CD4-positive, alpha-beta T cell treated with Interleukin-4 for 1 hour (primary cell): ENCODE data around the gene SEMA5B.

Source experiments
- DNase-seq, 2 donors: peaks; one replicate each; pipeline ENCODE4 v3.0.0-alpha.2; 2020 to 2022

The SEMA5B gene

DNA sequence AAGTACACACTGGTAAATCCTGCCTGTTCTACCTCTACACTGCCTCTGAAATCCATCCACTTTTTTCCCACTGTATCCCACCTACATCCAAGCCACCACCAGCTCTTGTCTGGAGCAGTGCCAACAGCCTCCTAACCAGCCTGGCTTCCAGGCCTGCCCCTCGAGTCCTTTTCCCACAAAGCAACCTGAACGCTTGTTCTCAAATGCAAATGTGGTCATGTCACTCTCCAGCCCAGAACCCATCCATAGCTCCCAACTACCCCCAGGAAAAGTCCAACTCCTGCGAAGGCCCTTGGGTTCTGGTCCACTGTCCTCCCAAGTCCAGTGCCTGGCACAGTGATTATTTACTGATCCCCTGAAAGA is 83.8 kb downstream of the SEMA5B start:
- no peak for DNase-seq

DNA sequence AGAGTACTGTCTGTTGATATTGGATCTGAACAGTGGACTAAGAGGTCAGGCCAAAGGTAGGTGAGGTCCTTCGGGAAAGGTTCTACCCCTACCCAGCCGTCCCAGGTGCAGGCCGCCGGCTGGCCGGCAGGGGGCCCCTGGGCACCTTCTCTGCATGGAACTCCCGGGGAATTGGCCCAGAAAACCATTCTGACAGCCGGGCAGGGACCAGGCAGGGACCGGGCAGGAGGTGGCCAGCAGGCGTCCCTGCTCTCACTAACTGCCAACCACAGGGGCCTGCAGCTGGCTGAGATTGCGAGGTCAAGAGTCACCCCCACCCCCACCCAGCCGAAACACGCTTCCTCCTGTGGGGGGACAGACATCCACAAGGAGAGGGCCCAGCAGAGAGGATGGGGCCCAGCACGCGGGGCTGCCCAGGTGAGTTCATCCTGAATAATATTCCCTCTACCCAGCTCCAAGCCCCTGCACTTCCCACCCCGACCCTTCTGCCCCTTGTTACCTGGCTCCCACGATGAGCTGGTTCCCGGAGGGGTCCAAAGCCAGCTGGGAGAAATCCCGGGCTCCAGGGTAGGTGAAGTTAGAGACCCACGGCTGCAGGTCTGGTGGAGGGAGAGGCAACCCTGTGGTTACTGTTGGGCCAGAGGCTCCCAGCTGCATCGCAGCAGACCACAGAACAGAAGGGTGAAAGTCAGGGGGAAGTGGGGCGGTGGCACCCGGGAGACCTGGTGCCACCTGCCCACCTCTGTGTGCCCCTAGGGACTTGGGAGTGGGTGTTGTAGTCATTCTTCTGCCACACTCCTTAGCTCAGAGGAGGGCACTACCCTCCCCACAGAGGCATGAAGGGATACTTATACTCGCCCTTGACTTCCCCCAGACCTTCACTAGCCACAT is 84.4 kb downstream of the SEMA5B start:
- no peak for DNase-seq

DNA sequence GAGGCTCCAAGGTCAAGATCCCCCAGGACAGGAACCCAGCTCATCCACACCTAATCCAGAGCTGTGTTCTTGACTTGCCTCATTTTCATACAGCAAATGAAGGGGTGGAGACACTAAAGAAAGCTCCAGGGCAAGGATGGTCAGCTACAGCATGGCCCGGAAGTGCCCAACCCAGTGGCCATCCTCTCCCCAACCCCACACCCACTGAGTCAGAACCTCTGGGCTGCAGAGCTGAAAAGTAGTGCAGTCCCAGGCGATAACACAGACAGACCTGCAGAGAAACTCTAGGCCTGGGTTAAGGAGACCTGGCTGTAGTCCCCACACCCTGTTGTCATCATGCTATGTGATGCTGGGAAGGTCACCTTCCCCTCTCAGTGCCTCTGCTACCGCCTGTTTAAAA is 85.3 kb downstream of the SEMA5B start:
- no peak for DNase-seq

DNA sequence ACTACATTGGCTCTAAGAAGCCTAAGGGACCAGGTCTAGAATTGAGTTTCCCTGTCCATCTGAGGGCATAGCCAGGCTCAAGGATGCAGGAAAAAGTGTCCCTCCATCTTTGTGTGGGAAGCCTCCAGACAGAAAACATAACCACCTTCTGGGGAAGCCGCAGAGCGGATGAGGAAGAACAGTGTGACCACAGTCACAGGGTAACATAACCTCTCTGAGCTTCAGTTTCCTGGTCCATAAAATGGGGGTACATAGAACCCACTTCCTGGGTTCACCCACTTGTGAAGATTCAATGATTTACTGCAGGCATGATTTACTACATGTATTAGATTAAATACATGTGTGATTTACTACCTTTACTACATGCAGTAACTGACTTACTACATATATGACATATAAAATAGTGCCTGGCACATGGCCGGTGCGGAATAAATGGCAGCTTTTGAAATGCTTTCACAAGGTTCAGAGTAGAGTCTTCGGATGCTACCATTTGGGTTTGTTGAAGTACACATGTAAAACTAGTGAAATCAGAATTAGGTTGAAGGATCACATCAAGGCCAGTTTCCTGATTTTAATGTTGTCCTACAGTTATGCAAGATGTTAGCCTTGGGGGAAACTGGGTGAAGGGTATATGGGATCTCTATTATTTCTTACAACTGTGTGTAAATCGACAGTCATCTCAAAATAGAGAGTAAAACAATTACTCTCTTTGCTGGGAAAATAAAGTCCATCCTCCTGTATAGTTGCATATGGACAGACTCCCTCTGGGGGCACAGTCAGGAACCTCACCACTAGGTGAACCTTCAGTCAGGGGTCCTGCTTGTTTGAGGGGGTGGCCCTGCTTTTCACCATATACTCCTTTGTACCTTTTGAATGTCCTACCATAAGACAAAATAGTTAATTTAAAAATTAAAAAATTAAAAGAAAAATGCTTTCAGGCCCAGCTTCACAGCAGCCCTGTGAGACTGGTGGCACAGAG is 86.0 kb downstream of the SEMA5B start:
- peak in 1 of 2 donors; percentile 23 for DNase-seq

DNA sequence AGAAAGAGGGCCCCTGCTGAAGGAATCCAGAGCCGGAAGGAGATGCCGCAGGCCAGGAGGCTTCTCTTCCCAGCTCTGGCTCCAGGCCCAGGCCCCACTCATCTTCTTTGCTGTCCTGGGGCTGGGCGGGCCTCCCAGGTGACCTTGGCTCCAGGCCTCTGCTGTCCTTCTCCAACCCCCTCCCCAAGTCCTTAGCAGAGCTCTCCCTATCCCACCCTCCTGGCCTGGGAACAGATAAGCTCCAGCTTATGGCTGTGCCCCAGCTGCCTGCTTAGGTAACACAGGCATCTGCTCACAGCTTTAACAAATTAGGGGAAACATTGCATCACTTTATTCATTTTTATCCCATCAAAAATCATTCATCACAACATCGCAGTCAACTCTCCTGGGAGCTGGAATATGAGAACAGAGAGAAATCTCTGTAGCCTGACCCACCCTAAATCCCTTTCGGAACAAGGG is 86.9 kb downstream of the SEMA5B start:
- no peak for DNase-seq

DNA sequence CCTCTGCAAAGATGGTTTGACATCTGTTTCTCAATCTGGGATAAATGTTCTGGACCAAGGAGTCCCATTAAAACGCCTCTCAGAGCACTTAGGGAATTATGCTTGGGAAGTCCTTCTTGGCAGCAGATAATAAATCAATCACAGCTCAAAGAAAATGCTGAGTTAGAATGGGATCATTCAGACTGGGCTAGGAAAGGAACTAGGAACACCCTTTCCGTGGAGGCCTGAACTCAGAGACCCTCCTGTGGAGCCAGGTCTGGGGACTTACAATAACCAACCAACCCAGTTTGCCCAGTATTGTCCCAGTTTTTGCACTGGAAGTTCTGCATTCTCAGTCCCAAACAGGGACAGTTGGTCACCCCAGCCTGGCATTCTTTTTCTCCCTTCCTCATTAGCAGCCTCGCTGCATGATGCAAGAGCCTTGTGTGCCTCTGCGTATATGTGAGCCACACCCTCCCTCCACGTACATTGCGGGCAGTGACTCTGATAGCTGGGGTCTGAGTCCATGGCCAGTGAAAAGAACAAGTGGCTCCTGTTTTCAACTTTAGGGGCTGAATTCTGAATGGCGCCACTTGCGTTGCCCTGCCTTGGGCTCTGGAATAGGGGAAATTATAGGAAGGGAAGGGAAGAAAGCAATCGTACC is 88.7 kb downstream of the SEMA5B start:
- peak in 1 of 2 donors; percentile 65 for DNase-seq

DNA sequence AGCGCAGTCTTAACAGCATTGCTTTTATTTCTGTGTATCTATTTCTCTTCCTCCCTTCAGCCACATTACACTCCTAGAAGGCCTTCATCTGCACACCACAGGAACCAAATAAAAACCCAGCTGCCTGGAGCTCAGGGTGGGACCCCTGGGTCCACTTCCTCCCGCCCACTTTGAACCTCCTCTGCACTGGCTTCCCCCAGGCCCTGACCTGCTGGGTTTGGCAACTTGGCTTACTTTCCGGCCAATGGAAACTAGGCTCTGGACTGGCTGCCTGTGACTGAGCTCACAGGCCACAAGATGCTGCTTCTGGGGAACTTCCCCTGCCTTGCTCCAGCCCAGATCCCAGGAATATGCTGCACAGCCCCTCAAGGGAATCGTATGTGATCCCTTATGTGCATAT is 89.8 kb downstream of the SEMA5B start:
- no peak for DNase-seq

DNA sequence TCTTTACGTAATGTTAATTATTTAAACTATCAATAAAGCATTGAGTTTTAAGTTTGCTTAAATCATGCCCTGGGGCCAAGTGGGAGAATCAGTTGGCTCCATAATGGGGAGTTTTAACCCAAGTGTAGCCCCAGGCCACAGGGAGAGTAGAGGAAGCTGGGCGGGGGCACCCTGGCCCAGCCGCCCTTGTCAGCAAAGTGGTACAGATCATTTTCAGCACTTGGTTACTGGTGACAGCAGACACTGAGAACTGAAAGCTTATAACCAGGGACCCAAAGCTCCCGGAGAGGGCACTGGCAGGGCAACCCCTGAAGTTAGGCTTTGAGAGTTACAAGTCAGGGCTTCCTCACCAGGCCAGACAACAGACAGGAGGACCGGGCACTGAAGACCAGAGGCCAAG is 90.6 kb downstream of the SEMA5B start:
- no peak for DNase-seq

DNA sequence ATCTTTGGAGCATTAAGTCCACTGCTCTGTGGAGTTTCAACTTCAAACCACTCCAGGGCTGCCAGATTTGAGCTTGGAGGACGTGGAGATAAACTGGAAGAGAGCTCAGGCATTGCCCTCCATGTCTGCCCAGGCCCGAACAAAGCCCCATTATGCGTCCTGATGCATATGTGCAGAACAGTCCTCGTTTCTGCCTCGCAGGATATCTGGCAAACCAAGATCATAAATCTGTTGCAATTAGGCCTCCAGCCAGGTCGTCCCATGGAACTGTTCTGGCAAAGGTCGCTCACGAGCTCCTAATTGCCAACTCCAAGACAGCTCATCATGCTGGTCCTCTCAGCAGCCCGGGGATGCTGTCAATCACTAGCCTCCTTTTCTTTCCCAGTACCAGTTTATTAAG is 91.2 kb downstream of the SEMA5B start:
- DNase-seq, result no peak

DNA sequence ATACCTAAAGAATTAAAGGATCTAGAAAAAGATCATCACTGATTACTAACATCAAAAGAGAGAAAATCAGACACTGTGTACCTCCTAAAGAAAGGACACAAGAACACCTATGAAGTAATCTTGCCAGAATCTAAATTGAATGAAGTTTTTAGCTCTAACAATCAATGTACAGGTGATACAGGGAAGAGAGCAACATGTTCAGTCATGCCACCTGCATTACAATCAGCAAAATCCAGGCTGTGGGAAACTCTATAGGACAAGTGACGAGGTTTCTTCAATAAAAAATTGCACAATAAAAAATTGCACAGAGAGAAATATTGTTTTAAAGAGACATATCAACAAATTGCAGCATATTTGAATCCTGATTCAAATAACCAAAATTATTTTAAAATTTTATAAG is 93.3 kb downstream of the SEMA5B start:
- DNase-seq, result no peak

DNA sequence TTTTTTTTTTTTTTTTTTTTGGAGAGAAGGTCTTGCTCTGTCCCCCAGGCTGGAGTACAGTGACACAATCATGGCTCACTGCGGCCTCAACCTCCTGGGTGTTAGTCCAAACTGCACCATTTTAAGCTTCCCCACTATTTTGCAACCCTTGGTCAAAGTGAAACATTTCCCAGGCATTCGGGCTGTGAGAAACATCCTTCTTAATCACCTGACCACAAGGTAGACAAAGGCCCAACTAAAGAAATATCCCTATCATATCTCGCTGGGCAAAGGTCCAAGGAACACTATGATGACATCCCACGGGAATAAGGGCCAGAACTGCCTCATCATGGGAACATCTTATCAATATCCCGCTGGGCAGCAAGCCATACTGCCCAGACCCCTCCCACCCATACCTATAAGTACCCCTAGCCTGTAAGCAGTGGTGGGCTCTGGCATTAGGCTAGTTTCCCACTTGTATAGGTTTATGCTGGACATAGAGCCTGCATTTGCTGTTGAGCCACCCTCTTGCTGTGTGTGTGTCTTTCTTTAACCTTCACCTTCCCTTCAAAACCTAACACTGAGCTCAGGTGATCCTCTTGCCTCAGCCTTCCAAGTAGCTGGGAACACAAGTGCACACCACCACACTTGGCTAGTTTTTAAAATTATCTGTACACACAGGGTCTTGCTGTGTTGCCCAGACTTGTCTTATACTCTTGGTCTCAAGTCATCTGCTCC is 95.2 kb downstream of the SEMA5B start:
- no peak for DNase-seq

DNA sequence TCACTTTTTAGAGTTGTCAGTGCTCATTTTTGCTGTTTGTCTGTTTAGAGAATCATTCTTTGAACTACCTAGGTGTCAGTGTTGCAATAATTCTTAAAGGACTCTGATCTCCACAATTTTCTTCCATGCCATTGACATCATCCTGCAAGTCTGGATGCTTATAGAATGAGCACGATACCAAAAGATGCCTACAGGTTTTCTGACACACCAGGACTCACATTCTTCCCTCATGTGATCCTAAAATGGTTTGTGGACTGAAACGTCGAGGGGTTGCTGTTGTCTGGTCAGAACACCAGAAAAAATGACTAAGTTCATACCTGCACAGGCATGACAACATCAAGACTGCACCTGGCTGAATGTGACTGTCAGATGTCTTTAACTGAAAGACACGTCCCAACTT is 95.9 kb downstream of the SEMA5B start:
- no peak for DNase-seq

DNA sequence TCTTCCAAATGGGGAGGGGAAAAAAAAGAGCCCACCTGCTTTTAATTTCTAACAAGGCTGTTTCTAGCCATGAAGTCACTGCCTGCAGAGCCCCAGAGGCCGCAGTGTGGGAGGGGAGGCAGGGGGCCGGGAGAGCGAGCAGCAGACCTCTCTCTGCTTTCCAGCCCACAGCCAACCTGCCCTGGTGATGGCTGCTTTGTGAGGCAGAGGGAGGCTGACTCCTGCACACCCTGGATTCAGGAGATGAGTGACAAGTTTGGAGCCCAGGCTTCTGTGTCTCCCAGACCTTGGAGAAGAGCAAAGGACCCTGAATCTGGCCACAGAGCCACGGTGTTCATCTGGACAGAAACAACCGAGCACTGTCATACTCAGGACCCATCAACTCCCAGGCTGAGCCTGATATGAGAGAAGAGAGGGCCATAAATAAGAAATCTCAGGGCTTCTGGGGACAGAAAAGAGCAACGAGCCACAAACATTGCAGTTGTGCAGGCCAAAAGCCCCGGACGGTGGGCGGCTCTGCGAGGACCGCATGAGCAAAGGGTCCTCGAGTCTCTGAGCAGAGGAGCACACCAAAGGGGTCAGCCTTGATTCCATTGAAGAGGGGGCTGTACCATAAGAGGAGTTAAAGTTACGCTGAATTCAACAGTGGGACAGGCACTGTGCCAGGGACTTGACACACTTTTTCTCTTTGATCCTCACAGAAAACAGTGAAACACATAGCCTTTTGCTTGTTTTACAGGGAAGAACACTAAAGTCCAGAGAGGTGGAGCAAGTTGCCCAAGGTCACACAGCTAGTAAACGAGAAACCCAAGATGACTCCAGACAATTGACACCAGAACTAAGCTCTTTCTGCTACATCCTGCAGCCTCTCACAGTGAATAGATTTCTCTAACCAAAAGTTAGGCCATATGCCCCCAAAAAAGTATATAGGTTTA is 97.2 kb downstream of the SEMA5B start:
- DNase-seq, result no peak

DNA sequence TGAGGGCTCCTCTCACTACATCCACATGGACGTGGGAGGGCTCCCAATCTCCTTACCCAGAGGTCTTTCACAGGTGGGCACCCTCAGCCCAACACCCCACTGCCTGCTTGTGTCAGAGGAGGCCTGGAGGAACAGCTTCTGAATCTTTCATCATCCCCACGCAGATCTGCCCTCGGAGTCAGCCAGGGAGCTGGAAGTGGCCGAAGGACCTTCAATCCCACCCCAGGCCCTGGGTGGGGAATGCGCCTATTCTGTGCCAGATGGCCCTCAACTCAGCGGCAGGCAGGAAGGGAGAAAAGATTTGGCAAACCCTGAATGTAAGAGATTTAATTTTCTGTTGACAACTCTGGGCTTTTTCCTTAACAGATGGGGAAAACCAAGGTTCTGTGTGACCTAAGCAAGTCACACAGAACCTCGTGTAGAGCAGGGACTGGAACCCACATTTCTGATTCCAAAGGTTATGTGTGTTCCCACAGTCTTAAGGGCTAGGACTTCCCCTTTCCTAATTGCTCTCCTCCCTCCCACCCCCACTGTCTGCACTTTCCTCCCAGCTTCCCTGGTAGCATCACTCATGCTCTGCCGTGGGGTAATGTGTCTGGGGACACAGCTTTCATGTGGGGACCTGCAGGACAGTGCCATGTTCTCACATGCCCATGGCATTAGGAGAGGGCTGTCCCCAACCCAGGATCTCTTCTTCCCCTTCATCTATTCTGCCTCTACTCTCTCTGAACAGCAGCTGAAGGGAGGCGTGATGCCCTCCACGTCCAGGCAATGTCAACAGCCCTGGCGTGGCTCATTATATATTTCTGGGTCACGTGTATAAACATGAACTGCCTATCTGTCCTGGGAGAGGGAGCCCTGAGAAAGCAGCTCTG is 98.1 kb downstream of the SEMA5B start:
- no peak for DNase-seq

DNA sequence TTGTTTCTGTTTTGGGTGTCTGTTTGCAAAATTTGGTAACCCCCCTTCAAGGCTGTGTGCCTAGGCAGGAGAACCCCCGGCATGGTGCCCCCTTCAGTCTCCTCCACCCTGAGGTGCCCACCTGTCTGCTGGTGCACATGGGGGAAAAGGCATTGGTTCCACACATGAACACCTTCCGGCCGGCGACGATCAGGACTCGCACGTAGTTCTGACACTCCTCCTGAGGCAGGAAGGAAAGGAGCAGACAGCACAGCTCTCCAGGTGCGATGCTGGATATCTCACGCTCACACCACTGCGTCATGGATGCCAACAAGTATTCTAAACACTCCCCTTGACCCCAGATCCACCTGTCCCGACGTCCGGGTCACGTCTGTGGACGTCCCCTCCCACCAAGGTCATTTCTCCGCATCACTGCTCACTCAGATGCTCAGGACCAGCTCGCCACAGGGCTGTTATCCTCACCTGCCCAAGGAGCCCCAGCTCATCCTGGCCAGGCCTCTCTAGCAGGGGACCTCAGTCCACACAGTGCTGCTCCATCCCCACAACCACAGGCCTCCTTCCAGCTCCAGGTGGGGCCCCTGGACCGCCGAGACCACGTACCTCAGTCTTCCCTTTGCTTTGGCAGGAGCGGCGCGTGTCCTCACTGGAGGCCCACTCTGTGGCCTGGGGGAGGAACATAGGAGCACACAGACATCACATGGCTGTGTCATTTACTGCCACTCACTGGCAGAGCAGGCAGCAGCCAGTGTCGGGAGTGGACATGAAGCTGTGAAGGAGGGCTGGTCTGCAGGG is 99.0 kb downstream of the SEMA5B start:
- no peak for DNase-seq

DNA sequence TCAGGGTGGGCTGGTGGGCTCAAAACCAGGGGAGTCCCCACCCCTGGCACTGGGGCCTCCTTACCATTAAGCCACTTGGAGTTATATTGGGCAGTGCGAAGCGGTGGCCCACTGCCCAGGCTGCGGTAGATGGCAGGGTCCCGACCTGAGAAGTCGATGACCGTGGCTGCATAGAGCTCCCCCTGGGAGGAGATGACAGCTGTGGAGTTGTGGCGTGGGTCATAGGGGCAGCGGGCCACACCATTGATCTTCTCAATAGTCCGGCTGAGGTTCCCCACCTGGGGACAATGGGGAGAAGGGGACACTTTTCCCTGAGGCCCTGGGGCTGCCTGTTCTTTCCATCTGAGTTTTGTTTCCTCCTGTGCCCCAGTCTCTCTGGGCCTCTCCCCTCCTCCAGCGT is 99.8 kb downstream of the SEMA5B start:
- no peak for DNase-seq

DNA sequence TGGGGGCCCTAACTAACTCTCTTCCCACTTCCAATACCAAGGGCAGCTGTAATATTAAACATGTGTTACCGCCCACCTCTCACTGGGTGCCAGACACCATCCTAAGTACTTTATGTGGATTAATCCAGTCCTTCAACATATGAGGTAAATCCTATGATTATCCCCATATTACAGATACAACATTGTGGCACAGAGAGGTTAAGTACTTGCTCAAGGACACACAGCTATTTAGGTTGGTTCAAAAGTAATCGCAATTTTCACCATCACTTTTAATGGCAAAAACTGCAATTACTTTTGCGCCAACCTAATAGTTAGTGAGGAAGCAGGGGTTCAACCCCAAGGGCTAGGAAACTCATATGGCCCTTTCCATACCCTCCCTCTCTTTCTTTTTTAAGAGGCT is 100.8 kb downstream of the SEMA5B start:
- DNase-seq, result no peak

DNA sequence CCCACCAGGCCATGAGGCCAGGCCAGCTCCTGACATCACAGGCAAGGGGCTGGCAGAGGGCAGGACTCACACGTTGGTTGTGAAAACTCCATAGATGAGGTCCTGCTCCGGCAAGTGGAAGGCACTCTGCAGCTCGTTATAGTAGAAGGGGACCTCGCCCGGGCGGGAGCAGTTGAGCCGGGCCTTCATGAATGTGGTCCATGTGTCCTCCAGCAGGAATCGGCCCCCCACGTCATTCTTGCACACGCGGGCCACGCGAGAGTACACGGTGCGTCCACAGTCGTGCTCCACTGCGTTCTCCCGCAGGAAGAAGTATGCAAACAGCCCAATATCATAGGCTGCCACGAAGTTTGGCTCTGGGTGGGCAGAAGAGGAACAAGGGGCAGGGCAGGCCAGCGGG is 101.2 kb downstream of the SEMA5B start:
- DNase-seq, result no peak

DNA sequence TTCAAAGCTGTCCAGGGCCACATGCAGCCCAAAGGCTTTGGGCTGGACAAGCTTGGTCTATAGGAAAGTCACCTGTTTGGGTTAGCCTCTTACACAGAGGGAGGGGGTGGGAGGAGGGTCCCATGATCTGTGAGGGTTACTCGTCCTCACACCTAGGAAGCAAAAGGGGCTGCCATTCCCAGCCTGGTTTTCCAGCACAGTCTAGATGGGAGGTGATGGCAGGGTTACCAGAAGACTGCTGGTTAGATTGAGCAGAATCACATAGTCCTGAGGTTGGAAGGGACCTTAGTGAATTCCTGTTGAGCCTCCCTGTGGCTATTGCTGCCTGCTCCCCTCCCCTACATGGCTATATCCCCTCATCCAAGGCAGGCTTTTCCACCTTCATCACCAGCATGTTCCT is 101.8 kb downstream of the SEMA5B start:
- DNase-seq, result no peak

DNA sequence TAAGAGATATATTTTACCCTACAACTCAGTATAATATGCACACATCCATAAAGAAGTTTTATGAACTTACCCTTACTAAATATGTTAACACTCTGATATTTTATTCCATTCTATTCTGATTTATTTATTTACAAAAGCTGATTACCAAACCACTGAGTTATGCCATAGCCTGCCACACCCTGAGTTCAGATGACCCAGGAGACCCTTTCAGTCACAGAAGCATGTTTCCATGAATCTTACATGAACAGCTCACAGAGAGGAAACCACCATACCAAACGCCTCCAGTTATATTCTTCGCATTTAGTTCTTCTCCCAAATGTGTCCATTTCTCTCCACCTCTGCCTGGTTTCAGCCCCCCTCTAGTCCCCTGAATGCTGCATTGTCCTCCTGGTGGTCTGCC is 103.5 kb downstream of the SEMA5B start:
- DNase-seq, result no peak
